Measurements from ENCODE around the gene LGALS7.
"Not testable (repeated sequence)": the region's sequence is repeated elsewhere in the genome, so short reads cannot be mapped to it uniquely, and the experiment has no call there.

The LGALS7 gene

DNA sequence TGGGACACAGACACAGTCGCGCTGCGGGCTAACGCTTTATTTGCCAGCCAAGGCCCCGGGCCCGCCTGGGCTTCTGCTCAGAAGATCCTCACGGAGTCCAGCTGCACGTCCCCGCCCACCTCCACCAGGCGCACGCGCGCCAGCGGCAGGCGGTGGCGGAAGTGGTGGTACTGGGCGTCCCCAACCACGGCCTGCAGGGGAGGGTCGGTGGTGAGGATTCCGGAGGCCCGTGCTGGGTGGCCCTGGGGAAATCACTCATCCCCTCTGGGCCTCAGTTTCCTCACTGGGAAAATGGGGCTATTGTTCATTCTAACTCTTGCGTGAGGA, 2.4 kb downstream of the LGALS7 start:
- not testable (repeated sequence) for DNase-seq (ENCODE audit: low spot score)

DNA sequence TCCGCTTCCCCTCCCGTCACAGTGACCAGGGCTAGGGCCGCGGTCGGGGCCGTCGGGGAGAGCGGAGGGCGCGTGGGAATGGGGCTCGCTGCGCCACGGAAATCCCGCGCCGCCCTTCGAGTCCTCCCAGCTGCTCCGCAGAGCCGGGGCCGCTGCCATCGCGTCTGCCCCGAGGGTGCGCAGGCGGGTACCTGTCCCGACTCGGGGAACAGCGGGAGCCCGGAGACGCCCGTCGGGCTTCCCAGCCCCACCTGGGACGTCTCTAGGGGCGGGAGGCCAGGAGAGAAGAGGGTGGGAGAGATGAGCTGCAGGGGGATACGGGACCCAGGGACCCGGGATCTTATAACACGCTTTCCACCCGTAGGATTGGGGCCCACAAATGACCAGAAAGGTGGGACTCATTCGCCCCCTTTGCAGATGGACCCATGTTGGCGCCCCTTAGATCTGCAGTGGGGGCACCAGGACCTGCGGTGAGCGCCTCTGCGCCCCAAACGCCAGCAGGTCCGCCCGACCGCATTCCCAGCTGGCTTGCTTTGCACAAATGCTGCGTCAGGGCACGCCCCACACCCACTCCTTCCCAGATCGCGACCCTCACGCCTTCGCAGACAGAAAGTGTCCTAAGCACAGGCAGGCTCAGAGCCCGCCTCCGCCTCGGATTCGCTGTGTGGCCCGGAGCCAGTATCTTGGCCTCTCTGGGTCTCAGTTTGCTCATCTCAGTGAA, 2.9 kb downstream of the LGALS7 start:
- DNase-seq (ENCODE audit: low spot score) = not testable (repeated sequence)

DNA sequence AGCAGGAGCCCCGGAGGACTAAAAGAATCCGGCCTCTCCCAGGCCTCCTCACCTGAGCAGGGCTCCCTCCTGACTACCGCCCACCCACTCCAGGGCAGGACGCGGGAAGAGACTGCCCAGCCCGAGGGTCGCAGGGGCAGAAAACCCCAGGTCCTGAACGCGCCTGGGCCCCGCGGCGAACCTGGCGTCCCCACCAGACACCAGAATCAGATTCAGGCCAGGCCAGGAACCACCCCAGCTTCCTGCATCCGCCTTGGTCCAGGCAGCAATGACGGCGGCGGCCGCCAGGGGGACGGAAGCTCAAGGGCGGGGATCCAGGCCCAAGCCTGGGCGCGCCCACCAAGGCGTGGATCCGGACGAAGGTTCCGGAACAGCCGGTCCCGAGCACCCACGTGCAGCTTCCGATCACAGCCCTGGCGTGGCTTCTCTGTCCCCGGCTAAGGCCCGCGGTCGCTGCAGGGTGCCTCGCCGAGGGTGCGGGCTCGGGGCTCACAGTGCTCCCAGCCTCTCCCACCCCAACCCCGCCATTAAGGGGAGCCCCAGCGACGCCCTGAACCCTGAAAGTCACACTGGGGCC, 3.6 kb downstream of the LGALS7 start:
- DNase-seq (ENCODE audit: low spot score) = peak; percentile 80

DNA sequence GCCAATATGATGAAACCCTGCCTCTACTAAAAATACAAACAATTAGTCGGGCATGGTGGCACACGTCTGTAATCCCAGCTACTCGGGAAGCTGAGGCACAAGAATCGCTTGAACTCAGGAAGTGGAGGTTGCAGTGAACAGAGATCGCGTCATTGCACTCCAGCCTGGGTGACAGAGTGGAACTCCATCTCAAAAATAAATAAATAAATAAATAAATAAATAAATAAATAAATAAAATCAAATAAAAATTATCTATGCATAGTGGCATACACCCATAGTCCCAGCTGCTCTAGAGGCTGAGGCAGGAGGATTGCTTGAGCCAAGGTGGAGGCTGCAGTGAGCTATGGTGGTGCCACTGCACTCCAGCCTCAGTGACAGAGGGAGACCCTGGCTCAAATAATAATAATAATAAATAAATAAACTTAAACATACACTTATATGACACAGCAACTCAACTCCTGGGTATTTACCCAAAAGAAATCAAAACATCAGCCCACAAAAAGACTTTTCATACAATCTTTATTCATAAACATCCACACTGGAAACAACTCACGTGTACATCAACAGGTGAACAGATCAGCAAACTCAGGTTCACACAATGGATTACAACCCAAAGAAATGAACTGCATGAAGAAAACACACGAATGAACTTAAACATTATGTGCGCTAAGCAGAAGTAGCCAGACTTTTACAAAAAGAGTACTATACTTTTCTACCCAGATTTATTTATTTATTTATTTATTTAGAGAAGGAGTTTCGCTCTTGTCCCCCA, 6.9 kb downstream of the LGALS7 start:
- no peak for DNase-seq (ENCODE audit: low spot score)

DNA sequence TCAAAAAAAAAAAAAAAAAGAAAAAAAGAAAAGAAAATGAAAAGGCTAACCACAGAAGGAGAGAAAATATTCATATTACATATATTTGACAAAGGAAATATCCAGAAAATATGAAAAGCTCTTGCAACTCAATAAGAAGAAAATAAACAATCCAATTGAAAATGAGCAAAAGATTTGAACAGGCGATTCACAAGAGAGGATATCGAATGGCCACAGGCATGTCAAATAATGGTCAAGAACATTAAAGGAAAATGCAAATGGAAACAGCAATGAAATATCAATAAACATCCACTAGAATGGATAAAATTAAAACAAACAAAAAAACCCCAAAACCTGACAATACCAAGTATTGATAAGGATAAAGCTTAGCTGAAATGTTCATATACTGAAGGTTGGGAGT, 8.1 kb downstream of the LGALS7 start:
- no peak for DNase-seq (ENCODE audit: low spot score)

DNA sequence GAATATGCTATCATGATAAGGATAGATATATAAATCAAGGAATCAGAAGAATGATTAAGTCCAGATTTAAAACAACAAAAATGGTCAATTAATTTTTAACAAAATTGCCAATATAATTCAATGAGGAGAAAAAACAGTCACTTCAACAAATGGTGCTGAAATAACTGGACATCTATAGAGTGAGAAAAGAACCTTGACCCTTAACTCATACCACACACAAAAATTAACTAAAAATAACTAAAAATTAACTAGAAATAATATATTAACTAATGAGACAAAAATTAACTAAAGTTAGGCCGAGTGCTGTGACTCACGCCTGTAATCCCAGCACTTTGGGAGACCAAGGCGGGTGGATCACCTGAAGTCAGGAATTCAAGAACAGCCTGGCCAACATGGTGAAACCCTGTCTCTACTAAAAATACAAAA, 9.5 kb downstream of the LGALS7 start:
- DNase-seq (ENCODE audit: low spot score) = no peak

DNA sequence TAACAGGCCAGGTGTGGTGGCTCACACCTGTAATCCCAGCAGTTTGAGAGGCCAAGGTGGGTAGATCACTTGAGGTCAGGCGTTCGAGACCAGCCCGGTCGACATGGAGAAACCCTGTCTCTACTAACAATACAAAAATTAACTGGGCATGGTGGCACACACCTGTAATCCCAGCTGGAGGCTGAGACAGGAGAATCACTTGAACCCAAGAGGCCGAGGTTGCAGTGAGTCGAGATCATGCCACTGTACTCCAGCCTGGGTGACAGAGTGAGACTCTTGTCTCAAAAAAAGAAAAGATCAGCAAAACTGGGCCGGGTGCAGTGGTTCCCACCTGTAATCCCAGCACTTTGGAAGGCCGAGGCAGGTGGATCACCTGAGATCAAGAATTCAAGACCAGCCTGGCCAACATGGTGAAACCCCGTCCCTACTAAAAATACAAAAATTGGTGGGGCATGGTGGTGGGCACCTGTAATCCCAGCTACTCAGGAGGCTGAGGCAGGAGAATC, 11.4 kb downstream of the LGALS7 start:
- not testable (repeated sequence) for DNase-seq (ENCODE audit: low spot score)

DNA sequence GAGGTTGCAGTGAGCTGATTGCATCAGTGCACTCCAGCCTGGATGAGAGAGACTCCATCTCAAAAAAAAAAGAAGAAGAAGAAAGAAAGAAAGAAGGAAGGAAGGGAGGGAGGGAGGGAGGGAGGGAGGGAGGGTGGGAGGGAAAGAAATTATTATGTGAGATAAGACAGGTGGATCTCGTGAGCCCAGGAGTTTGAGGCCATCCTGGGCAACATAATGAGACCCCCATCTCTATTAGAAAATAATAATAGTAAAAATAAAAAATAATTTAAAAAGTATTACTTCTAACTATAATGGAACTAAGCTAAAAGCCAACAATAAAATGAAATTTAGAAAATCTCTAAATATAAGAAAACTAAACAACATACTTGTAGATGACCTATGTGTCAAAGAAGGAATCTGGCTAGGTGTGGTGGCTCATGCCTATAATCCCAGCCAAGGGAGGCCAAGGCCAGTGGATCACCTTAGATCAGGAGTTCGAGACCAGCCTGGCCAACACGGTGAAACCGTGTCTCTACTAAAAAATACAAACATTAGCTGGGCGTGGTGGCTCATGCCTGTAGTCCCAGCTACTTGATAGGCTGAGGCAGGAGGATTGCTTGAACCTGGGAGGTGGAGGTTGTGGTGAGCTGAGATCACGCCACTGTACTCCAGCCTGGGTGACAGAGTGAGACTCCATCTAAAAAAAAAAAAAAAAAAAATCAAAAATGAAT, 12.4 kb downstream of the LGALS7 start:
- DNase-seq (ENCODE audit: low spot score) = not testable (repeated sequence)

DNA sequence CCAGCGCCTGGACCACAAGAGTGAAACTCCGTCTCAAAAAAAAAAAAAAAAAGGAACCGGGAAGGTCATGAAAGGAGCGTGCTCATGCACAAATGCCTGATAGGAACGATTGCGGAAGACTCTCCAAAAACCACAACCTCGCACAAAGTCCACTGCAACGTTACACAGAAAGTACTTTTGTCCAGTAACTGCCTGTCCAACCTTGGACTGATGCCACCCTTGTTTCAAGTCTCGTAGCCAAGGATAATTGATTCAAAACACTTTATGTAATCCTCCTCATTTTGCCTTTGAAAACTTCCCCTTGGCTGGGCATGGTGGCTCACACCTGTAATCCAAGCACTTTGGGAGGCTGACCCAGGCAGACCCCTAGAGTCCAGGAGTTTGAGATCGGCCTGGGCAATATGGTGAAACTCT, 13.7 kb downstream of the LGALS7 start:
- no peak for DNase-seq (ENCODE audit: low spot score)

DNA sequence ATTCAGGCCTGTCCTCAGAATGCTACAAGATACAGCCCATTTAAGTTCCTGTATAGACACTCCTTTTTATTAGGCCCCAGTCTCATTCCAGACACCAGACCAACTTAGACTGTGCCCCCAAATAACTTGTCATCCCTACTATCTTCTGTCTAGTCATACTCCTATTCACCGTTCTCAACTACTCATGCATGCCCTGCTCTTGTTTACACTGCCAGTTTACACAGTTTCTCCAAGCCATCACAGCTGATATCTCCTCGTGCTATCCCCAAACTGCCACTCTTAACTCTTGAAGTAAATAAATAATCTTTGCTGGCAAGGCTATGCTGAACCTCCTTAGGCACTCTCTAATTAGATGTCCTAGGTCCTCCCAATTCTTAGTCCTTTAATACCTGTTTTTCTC, 19.1 kb downstream of the LGALS7 start:
- not testable (repeated sequence) for DNase-seq (ENCODE audit: low spot score)

DNA sequence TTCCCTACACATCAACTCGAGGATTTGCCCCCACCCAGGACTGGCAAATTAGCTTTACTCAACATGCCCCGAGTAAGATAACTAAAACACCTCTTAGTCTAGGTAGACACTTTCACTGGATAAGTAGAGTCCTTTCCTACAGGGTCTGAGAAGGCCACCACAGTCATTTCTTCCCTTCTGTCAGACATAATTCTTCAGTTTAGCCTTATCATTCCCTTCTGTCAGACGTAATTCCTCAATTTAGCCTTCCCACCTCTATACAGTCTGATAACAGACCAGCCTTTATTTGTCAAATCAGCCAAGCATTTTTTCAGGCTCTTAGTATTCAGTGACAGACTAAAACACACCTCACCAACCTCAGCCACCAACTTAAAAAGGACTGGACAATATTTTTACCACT, 19.5 kb downstream of the LGALS7 start:
- DNase-seq (ENCODE audit: low spot score) = not testable (repeated sequence)

DNA sequence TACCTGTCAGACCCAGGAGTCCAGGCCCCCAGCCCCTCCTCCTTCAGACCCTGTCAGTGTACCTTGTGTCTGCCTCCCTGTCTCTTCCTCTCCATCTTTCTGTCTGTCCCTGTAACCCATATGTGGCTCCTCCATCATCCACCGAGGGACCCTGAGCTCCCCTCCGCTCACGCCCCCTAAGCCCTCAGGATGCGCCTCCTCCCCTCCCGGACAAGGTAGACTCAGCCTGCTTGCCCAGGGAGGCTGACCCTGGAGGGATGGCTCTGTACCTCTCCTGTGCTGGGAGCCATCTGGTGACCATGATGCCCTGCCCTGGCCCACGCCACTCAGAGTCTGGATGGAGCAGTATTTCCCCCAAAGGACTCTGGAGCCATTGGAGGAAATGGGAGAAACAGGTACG, 28.0 kb downstream of the LGALS7 start:
- DNase-seq (ENCODE audit: low spot score) = no peak

DNA sequence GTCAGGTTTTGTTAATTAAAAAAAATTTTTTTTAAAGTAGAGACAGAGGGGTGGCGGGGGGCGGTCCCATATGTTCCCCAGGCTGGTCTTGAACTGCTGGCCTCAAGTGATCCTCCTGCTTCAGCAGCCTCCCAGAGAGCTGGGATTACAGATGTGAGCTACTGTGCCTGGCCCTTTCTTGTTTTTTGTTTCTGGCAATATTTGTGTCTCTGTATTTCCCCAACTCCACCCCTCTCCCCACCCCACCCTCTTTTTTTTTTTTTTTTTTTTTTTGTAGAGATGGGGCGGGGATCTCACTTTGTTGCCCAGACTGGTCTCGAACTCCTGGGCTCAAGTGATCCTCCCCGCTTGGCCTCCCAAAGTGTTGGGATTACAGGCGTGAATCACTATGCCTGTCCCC, 28.4 kb downstream of the LGALS7 start:
- DNase-seq (ENCODE audit: low spot score) = no peak

DNA sequence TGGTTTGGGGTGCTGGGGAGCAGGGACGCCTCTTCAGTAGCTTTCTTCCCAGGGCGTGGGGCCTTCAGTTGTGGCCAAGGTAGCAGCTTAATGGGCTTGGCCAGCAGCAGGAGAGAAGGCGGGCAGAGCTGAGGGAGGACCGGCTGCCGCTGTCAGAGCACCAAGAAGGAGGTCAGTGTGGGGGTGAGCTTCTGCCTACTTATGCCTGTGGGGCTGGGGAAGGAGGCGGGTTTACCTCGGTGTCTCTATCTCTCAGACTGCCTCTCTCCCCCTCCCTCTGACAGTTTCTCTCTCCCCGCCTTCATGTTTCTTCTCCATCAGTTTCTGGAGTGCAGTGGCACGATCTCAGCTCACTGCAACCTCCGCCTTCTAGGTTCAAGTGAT, 29.0 kb downstream of the LGALS7 start, which contains the start of gene CAPN12:
Gene CAPN12 (minus strand): TSS at position 177 of the 384 bp plus-strand sequence. CDS start 309 bp downstream, outside the sequence.
- DNase-seq (ENCODE audit: low spot score) = no peak

DNA sequence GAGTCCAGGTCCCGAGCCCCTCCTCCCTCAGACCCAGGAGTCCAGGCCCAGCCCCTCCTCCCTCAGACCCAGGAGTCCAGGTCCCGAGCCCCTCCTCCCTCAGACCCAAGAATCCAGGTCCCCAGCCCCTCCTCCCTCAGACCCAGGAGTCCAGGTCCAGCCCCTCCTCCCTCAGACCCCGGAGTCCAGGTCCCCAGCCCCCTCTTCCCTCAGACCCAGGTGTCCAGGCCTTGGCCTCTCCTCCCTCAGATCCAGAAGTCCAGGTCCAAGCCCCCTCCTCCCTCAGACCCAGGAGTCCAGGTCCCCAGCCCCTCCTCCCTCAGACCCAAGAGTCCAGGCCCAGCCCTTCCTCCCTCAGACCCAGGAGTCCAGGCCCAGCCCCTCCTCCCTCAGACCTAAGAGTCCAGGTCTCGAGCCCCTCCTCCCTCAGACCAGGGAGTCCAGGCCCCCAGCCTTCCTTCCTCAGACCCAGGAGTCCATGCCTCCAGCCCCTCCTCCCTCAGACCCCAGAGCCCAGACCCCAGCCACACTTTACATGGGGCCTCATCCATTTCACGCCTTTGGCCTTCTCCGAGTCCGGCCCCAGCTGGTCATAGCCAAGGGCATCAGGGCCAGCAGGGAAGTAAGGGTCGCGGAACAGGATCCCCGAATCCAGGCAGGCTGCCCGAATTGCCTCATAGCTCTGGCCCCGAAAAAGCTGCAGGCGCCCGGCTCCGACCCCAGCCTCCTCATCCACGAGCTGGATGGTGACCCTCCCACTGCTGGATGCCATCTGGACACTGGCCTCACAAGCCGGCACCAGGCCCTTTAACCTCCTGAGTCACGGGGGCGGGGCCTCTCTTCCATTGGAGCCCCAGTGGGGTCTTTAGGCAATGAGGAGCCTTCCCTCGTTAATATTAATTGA, 29.7 kb downstream of the LGALS7 start:
- DNase-seq (ENCODE audit: low spot score) = no peak

DNA sequence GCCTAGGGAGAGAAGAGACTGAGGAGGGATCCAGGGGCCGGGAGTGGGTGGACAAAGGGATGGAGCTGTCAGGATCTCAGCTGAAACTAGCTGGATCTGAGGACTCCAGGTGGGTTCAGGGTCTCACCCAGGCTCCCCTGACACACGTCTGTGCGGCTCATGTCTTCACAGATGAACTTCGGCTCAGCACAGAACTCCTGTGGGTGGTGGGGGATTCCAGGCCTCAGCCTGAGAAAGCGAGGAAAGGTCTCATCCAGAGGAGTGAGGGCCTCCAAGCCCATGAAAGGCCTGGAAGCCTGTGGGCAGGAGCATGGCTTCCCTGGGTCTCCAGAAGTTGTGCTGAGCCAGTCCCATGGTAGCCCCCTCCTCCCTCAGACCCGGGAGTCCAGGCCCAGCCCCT, 30.4 kb downstream of the LGALS7 start:
- no peak for DNase-seq (ENCODE audit: low spot score)

DNA sequence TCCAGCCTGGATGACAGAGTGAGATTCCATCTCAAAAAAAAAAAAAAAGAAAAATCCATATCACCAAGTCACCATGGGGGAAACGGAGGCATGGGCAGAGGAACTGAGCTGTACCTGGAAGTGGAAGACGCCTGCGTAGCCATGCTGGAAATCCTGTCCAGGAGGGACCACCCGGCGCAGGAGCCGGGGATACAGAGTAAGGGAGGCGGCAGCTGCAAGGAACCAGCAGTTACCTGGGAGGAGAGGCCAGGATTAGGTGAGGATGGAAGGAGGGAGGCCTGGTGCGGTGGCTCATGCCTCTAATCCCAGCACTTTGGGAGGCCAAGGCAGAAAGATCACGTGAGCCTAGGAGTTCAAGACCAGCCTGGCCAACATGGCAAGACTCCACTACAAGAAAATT, 31.0 kb downstream of the LGALS7 start:
- DNase-seq (ENCODE audit: low spot score) = no peak

DNA sequence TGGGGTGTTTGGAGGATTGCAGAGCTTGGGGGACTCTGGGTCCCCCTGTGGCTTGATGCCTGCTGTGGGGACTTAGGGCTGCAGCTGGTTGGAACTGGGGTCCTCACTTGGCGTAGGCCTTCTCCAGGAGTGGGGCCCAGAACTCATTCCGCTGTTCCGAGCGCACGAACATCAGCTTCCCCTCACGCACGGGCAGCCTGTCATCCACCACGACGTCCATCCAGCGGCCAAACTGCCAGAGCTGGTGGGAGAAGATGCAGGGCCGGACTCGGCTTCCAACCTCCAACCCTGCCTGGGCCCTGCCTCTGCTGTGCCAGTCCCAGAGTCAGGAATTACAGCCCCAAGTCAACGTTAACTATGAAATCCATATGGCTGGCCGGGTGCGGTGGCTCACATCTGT, 31.6 kb downstream of the LGALS7 start:
- DNase-seq (ENCODE audit: low spot score) = no peak

DNA sequence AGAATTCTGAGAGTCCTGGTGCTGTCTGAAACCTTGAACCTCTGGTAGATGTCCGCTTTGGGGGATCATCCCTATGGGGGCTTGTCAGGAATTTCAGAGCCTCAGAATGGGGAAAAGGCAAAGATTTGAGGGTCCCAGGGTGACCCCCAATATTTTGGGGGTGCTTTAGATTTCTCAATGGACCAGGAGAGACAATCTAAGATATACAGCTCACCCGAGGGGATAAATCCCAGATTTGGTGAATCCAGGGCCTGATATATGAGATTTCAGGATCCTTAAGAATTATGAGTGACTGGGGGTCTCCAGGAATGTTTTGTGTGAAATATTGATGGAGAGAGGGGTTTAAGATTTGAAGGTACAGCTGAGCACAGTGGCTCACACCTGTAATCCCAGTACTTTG, 32.4 kb downstream of the LGALS7 start:
- no peak for DNase-seq (ENCODE audit: low spot score)

DNA sequence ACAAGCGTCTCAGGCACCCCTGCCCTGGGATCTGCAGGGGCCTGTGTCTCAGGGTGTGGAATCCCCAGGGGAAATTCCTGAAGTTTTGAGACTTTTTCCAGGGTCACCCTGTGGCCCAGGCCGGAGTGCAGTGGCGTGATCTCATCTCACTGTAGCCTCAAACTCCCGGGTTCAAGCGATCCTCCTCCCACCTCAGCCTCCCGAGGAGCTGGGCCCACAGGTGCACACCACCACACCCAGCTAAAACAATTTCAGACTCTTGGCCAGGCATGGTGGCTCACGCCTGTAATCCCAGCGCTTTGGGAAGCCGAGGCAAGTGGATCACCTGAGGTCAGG, 33.1 kb downstream of the LGALS7 start:
- DNase-seq (ENCODE audit: low spot score) = no peak

DNA sequence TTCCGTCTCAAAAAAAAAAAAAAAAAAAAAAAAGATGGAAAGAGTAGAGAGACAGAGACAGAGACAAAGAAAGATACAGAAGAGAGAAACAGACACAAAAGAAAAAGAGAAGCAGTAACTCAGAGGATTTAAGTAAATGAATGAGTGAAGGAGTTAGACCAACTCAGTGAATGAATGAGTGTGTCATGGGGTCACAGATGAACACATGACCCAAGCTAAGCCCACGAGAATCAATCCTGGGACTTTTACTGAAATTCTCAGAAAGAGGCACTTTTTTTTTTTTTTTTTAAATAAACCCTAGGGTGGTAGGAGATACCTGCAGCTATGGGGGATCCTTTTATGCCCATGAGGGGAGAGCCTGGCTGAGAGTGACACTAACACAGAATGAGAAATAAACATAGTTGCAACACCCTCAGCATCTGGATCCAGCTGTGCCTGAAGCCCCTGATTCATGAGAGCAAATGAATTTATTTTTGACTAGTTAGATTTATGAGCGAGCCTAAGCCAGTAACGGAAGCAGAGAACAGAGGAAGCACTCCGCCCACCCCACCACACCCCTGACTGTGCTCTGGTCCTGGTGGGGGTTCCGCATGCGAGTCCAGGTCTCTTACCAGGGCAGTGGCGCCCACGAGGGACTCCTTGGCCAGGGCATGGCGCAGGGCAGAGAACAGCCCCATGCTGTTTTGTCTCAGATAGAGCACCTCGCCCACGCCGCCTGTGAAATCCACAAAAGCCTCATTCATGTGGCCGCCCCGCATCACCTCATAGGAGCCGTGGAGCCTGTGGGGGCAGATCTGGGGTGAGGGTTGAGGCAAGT, 33.7 kb downstream of the LGALS7 start:
- no peak for DNase-seq (ENCODE audit: low spot score)
